Esophagus squamous epithelium (tissue), 5 donors: Measurements from ENCODE around the gene DUSP7. TPM values are rescaled to one million over a fixed set of nuclear protein-coding genes. Genes with fewer than 3 reads are reported as not detected.

Experiments used
- DNase-seq: peaks from one replicate; lab custom pipeline; 2025; lab: John Stamatoyannopoulos, UW
- H3K27ac ChIP-seq, 4 donors: fragments of 200-600 bp; sonication (generic); one replicate each; pipeline ENCODE4 v1.5.1; 2016 to 2019; ENCODE audit warnings: mild to moderate bottlenecking in 1 of 4
- H3K27me3 ChIP-seq, 4 donors: fragments of 200-600 bp; sonication (generic); 1 replicate in 3 of 4; 2 replicates in 1 of 4; pipeline versions ENCODE4 v1.5.1 to v1.6.0; 2017 to 2021; ENCODE audit warnings: antibody characterized with exemption in 1 of 4
- H3K36me3 ChIP-seq, 3 donors: fragments of 200-600 bp; sonication (generic); one replicate each; pipeline ENCODE4 v1.5.1; 2016 to 2019
- H3K4me1 ChIP-seq, 3 donors: fragments of 200-600 bp; sonication (generic); one replicate each; pipeline ENCODE4 v1.5.1; 2017 to 2019
- H3K4me3 ChIP-seq, 4 donors: fragments of 200-600 bp; sonication (generic); 1 replicate in 3 of 4; 2 replicates in 1 of 4; pipeline ENCODE4 v1.5.1; 2016 to 2019; ENCODE audit warnings: mild to moderate bottlenecking in 2 of 4, moderate library complexity in 1 of 4
- H3K9me3 ChIP-seq, 3 donors: fragments of 200-600 bp; sonication (generic); one replicate each; pipeline ENCODE4 v1.5.1; 2016 to 2019
- POLR2A ChIP-seq, 4 donors: fragments of 450-650 bp; IDR thresholded peaks; one replicate each; pipeline ENCODE4 v1.6.1; 2017; ENCODE audit warnings: antibody characterized with exemption in 4 of 4, mild to moderate bottlenecking in 4 of 4, moderate library complexity in 3 of 4
- WGBS, 2 donors: methylation state at CpG; one replicate each; pipeline ENCODE4 v1.1.5; 2018; 5-methylcytosine and 5-hydroxymethylcytosine counted together
- intact Hi-C: fragments of 100-400 bp; cut with DNase I; formaldehyde crosslinking; loops from one replicate; pipeline ENCODE4 v1.15.0; 2022
- total RNA-seq, 4 donors: library from RNA; depleted of rRNA; stranded (reverse); fragments of >200 nt; gene quantifications; one replicate each; pipeline ENCODE4 v1.1.0, GENCODE V29; 2016
- TF ChIP-seq, protein P1 (sequence below), 6 experiments: fragments of 450-650 bp in 4 of 6; fragments of 200-600 bp in 2 of 6; sonication (generic) in 2 of 6; IDR thresholded peaks; one replicate each; pipeline ENCODE4 v1.5.1; 2016 to 2019; ENCODE audit warnings: antibody characterized with exemption in 6 of 6, mild to moderate bottlenecking in 4 of 6, moderate library complexity in 4 of 6
- donor health status: DM: yes; HTN: yes; CAD: no.

The DUSP7 gene
- total RNA-seq, 4 donors from 2014 or later, result 49.3 to 105 (median 62.1) TPM

DNA sequence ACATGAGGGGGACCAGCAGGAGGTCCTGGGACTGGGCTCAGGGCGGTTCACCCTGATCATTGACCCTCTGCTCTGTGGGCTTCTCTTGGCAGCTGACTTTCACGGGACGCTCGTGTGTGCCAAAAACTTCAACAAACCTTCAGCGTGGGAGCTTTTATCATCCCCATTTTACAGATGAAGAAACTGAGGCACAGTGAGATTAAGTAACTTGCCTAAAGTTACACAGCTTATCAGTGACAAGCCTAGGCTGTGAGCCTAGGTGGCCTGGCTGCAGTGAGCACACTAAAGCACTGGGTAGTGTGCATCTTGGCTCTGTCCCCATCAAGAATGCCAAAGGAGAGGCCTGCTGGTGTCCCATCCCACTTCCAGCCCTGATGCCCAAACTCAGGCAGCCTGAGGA is 23.6 kb upstream of the DUSP7 start:
- H3K36me3 ChIP-seq, result no peaks in the 10 kb centered on the region
- H3K27ac ChIP-seq, result no peak overlapping the region
- no peaks in the 10 kb centered on the region for H3K9me3 ChIP-seq
- TF ChIP-seq, protein P1, sequence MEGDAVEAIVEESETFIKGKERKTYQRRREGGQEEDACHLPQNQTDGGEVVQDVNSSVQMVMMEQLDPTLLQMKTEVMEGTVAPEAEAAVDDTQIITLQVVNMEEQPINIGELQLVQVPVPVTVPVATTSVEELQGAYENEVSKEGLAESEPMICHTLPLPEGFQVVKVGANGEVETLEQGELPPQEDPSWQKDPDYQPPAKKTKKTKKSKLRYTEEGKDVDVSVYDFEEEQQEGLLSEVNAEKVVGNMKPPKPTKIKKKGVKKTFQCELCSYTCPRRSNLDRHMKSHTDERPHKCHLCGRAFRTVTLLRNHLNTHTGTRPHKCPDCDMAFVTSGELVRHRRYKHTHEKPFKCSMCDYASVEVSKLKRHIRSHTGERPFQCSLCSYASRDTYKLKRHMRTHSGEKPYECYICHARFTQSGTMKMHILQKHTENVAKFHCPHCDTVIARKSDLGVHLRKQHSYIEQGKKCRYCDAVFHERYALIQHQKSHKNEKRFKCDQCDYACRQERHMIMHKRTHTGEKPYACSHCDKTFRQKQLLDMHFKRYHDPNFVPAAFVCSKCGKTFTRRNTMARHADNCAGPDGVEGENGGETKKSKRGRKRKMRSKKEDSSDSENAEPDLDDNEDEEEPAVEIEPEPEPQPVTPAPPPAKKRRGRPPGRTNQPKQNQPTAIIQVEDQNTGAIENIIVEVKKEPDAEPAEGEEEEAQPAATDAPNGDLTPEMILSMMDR (IDR thresholded peaks at IDR 0.05), result no peak
- TF ChIP-seq POLR2A (IDR thresholded peaks at IDR 0.05), result no peak
- 88% methylated on average over 5 of the region's 5 CpGs; no CpG with 5 or more reads in 1 of the 2 donors for WGBS, 2 donors
- DNase-seq, result no peak
- H3K4me3 ChIP-seq, result no peak overlapping the region
- no peaks in the 10 kb centered on the region for H3K4me1 ChIP-seq
- no peaks in the 10 kb centered on the region for H3K27me3 ChIP-seq
- intact Hi-C loops, result no loop called here

DNA sequence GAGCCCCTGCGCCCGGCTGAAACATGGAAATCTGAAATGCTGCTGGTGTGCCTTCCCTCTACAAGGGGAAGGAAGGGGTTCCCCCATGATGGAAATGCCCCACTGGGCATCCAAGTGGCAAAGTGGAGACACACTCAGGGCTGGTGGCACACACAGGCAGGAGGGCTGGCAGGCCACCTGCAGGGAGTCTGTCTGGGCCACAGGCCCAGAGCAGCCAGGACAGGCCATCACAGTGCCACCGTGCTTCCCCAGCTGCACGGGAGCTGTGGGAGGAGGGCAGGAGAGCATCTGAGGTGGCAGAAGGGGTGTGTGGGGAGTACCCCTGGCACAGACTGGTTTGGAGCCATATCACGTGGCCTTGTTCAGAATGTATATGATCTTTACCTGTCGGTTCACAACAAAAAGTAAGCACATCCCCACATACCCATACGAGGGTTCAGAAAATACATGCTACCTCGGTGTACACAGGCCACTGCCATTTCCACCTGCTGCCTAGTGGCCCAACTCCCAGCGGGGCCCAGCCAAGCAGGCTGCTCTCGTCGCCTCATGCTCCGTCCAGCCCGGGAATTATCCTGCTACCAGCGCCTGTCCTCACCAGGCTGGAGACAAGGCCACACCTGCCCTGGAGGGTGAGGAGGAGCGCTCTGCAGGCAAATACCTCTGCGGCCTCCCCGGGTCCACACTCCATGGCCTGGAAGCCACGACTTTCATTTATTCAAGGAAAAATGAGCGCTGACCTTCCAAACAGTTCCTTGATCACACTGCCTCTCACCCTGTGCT is 22.6 kb upstream of the DUSP7 start:
- WGBS, 2 donors, result 93 to 99% methylated on average over 11 to 15 of the region's 19 CpGs
- Histone ChIP-seq H3K4me1 (no peaks in the 10 kb centered on the region), H3K9me3 (no peaks in the 10 kb centered on the region), H3K4me3 (no peak overlapping the region), H3K27me3 (no peaks in the 10 kb centered on the region), H3K36me3 (no peaks in the 10 kb centered on the region), H3K27ac (no peak overlapping the region)
- DNase-seq, result no peak
- TF ChIP-seq, protein P1 (IDR thresholded peaks at IDR 0.05), result no peak
- TF ChIP-seq POLR2A (IDR thresholded peaks at IDR 0.05), result no peak
- intact Hi-C loops, result no loop called here

DNA sequence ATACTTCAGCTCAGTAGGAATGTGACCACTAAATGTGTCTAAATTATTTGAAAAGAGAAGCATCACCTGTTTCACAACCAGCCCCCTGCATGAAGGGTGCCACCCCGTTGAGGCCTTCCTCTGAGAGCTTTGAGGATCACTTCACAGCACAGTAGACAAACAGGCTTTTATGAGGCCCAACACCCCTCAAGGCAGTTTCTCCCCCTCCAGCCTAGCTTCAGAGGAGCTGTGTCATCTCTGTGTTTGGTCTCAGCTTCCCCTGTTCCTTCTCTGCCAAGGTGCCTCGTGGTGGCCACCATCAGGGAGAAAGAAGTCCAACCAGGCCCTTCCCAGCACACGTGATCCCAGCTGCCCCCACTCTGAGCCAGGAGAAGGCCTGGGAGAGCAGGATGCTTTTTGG is 21.6 kb upstream of the DUSP7 start:
- H3K36me3 ChIP-seq, result no peaks in the 10 kb centered on the region
- TF ChIP-seq, protein P1 (IDR thresholded peaks at IDR 0.05), result no peak
- TF ChIP-seq POLR2A (IDR thresholded peaks at IDR 0.05), result no peak
- intact Hi-C loops, result no loop called here
- WGBS, 2 donors, result 38 to 51% methylated on average over 3 of the region's 3 CpGs
- H3K4me1 ChIP-seq, result no peaks in the 10 kb centered on the region
- H3K4me3 ChIP-seq, result no peak overlapping the region
- no peak overlapping the region for H3K27ac ChIP-seq
- DNase-seq, result no peak
- H3K9me3 ChIP-seq, result no peaks in the 10 kb centered on the region
- H3K27me3 ChIP-seq, result no peaks in the 10 kb centered on the region

DNA sequence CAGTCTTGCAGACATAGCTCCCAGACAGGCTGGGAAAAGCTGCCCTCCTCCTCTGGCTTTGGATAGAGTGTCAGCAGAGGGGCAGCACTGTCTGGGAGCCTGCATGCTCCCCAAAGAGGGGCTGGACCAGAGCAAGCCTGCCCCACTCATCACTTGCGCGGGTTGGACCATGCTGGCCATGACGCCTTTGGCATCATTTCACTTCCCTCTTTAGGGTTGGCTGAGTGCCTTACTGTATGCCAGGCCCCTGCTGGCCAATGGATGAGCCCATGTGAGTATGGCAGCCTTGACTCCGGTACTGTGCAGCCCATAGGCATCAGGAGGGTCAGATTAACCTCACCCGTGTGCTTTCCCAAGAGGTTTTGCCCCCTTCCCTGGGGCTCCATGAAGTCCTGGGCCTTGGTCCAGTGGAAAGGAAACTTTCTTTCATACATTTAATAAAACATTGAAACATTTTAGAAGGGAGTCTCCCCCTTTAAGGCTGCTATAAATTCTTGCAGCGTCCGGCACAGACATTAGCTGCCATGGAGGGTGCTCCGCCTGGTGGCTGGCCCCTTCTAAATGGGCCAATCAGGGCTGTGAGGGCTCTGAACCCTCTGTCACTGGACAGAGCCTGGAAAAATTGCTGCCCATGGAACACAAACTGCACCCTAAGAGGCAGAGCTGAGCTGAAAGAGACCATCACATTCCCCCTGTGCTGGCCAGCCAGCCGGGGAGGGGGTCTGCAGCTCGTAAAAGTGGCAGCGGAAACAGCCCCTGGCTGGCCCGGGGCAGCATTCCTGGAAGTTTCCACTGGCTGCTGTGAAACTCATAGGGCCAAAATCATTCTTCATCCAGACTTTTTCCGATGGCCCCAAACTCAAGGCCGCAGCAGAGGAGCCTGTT is 20.8 kb upstream of the DUSP7 start:
- Histone ChIP-seq H3K36me3 (no peaks in the 10 kb centered on the region), H3K4me3 (no peak overlapping the region), H3K27ac (no peak overlapping the region), H3K9me3 (no peaks in the 10 kb centered on the region), H3K4me1 (peaks cover 0 to 2% (median 0%) of the 10 kb centered on the region in 3 donors), H3K27me3 (no peaks in the 10 kb centered on the region)
- TF ChIP-seq, protein P1 (IDR thresholded peaks at IDR 0.05), result no peak
- no peak for TF ChIP-seq POLR2A (IDR thresholded peaks at IDR 0.05)
- DNase-seq, result no peak
- WGBS, 2 donors, result 53 to 80% methylated on average over 10 to 13 of the region's 14 CpGs
- intact Hi-C loops, result no loop called here

DNA sequence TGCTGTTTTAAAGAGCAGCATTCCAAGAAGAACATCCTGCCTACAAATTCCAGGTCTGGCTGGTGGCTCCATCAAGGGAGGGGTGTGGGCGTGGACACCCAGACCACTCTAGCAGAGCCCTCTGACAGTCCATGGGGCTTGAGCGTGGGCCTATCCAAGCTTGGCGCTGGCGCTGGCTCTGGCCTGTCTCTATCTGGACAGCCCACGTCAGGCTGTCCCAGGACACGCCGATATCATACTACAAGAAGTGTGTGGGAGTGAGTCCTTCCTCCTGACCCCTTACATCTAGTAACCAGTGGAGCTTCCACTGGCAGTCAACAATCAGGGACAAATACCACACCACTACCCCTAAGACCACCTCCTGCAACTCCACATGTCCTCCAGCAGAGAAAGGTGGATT is 17.1 kb upstream of the DUSP7 start:
- intact Hi-C loops, result no loop called here
- DNase-seq, result no peak
- no peaks in the 10 kb centered on the region for H3K36me3 ChIP-seq
- peaks cover 4 to 37% (median 9%) of the 10 kb centered on the region in 3 donors for H3K4me1 ChIP-seq
- no peak overlapping the region for H3K4me3 ChIP-seq
- H3K27me3 ChIP-seq, result no peaks in the 10 kb centered on the region
- WGBS, 2 donors, result 90 to 100% methylated on average over 1 to 7 of the region's 7 CpGs
- no peak for TF ChIP-seq POLR2A (IDR thresholded peaks at IDR 0.05)
- TF ChIP-seq, protein P1 (IDR thresholded peaks at IDR 0.05), result no peak
- no peak overlapping the region for H3K27ac ChIP-seq
- no peaks in the 10 kb centered on the region for H3K9me3 ChIP-seq
